HL-60 (cell line): ENCODE data around the gene NRP2.

Experiments used
- CTCF ChIP-seq: IDR thresholded peaks from one replicate; pipeline ENCODE4 v1.5.1; 2011; ENCODE audit warnings: low read length, control low read depth, inconsistent platforms; ENCODE audit not compliant: insufficient read depth
- POLR2AphosphoS5 ChIP-seq: IDR thresholded peaks from 2 replicates; pipeline ENCODE4 v1.6.1; 2012; ENCODE audit warnings: low read depth

GRCh38 chr2:205780645-205781044, 98.3 kb downstream of the NRP2 start:
- no peak for TF ChIP-seq CTCF
- no peak for TF ChIP-seq POLR2AphosphoS5
